ENCODE results near the gene SCGB1D2. TPM values are rescaled to one million over a fixed set of nuclear protein-coding genes. Genes with fewer than 3 reads are reported as not detected.

SCGB1D2 gene
- total and polyA plus RNA-seq, 2 of the 4 experiments (the other 2 are of a cell fraction) = not detected

DNA sequence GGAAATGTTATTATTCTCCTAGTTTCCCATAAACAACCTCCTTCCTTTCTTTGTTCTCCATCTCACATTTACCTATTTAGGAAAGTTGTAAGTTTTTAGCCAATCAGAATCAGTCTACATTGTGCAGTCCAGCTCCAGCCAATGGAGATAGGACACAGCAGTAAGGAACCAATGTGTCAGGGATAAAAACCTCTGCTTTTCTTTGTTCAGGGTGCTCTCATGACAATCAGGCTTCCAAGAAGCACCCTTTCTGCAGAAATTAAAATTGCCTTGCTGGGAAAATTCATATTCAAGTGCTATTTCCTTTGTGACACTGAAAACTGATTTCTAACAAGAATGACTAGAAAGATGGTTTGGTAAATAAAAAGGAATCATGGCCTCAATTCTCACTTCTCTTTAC lies 18.9 kb upstream of the SCGB1D2 start:
- CTCF ChIA-PET = no interaction called here

More for the DNA sequence above, 18.9 kb upstream of the SCGB1D2 start:
- no peak overlapping the region for H3K4me2 ChIP-seq (ENCODE audit: low read depth, low read length)
- H2AFZ ChIP-seq (replicated peaks; ENCODE audit: low read length, poor library complexity) = no peak overlapping the region
- no peak overlapping the region for H4K5ac ChIP-seq (ENCODE audit: low read depth, low read length)
- no TSS peak for BruUV-seq (replicated peaks)
- H3K23ac ChIP-seq (ENCODE audit: low read depth, low read length) = no peak overlapping the region
- no peak overlapping the region for H2BK20ac ChIP-seq (ENCODE audit: low read depth, low read length)
- ATAC-seq (ENCODE audit: low read depth) (no peak), DNase-seq (no peak)
- H3K9me3 ChIP-seq (ENCODE audit: control insufficient read depth, insufficient read depth, low read length) = peaks cover 11% of the 10 kb centered on the region
- H3K9me1 ChIP-seq (ENCODE audit: insufficient read depth, low read length) = no peaks in the 10 kb centered on the region
- no peak overlapping the region for H4K91ac ChIP-seq (ENCODE audit: insufficient read depth, low read depth, low read length)
- no peak overlapping the region for H2BK120ac ChIP-seq (ENCODE audit: low read depth, low read length)
- H3K9ac ChIP-seq (ENCODE audit: low read depth, low read length) = no peak overlapping the region
- dilution Hi-C loops (cut with HindIII; ENCODE audit: low sequenced_read_pairs, unreplicated experiment) (no loop called here), in situ Hi-C loops (cut with MboI; ENCODE audit: low sequenced_read_pairs) (loop anchor here (10.0 kb wide), 1 partner anchor 58 kb away; no protein-coding TSS in a partner anchor), intact Hi-C loops (cut with micrococcal nuclease) (no loop called here)
- no peak overlapping the region for H2AK9ac ChIP-seq (replicated peaks; ENCODE audit: low read depth, low read length, poor library complexity)
- no peak overlapping the region for H3K14ac ChIP-seq (replicated peaks; ENCODE audit: low read depth, low read length)
- H2BK5ac ChIP-seq (ENCODE audit: low read depth, low read length, poor library complexity, severe bottlenecking) = no peak overlapping the region
- H3K18ac ChIP-seq (ENCODE audit: low read depth, low read length) = no peak overlapping the region
- H3K79me1 ChIP-seq (ENCODE audit: low read depth in 1 of 2, low read length in 2 of 2) = no peaks in the 10 kb centered on the region
- no peak for TF ChIP-seq CEBPB (IDR thresholded peaks at IDR 0.05; ENCODE audit: low read depth, low read length)
- no peak for TF ChIP-seq RAD21 (IDR thresholded peaks at IDR 0.05; ENCODE audit: low read length)
- no peak for TF ChIP-seq MXI1 (IDR thresholded peaks at IDR 0.05; ENCODE audit: borderline replicate concordance, low read depth, low read length)
- no peak for TF ChIP-seq FOS (IDR thresholded peaks at IDR 0.05; ENCODE audit: low read depth, low read length)
- no peak for TF ChIP-seq SMC3 (IDR thresholded peaks at IDR 0.05; ENCODE audit: low read depth, low read length)
- TF ChIP-seq, protein P1, sequence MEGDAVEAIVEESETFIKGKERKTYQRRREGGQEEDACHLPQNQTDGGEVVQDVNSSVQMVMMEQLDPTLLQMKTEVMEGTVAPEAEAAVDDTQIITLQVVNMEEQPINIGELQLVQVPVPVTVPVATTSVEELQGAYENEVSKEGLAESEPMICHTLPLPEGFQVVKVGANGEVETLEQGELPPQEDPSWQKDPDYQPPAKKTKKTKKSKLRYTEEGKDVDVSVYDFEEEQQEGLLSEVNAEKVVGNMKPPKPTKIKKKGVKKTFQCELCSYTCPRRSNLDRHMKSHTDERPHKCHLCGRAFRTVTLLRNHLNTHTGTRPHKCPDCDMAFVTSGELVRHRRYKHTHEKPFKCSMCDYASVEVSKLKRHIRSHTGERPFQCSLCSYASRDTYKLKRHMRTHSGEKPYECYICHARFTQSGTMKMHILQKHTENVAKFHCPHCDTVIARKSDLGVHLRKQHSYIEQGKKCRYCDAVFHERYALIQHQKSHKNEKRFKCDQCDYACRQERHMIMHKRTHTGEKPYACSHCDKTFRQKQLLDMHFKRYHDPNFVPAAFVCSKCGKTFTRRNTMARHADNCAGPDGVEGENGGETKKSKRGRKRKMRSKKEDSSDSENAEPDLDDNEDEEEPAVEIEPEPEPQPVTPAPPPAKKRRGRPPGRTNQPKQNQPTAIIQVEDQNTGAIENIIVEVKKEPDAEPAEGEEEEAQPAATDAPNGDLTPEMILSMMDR (conservative IDR thresholded peaks at IDR 0.05; ENCODE audit: low read depth, low read length) = no peak
- TF ChIP-seq MAZ (IDR thresholded peaks at IDR 0.05; ENCODE audit: borderline replicate concordance, low read depth, low read length) = no peak
- no peak for TF ChIP-seq POLR2A (IDR thresholded peaks at IDR 0.05; ENCODE audit: low read depth, low read length)
- no peak for TF ChIP-seq RFX5 (IDR thresholded peaks at IDR 0.05; ENCODE audit: low read depth, low read length)
- H4K20me1 ChIP-seq (ENCODE audit: insufficient read depth, low read length) = no peaks in the 10 kb centered on the region
- no peak overlapping the region for H3K4me3 ChIP-seq (ENCODE audit: insufficient read depth, low read depth, low read length)
- H3K27ac ChIP-seq (ENCODE audit: insufficient read depth, low read length) = no peak overlapping the region
- H3K56ac ChIP-seq (ENCODE audit: extremely low read depth, insufficient read depth, low read length) = no peak overlapping the region
- H4K8ac ChIP-seq (ENCODE audit: low read depth in 2 of 2, low read length in 2 of 2) = no peak overlapping the region
- H3K4ac ChIP-seq (ENCODE audit: low read depth, low read length) = no peak overlapping the region
- H3K27me3 ChIP-seq (ENCODE audit: control insufficient read depth, insufficient read depth, low read length) = no peaks in the 10 kb centered on the region
- H2AK5ac ChIP-seq (ENCODE audit: low read depth, low read length) = no peak overlapping the region
- H3K36me3 ChIP-seq (ENCODE audit: control insufficient read depth, insufficient read depth, low read length) = no peaks in the 10 kb centered on the region
- no peaks in the 10 kb centered on the region for H3K4me1 ChIP-seq (ENCODE audit: control insufficient read depth, insufficient read depth, low read length)
- H2BK15ac ChIP-seq (ENCODE audit: low read depth, low read length) = no peak overlapping the region
- POLR2A ChIA-PET (ENCODE audit: unreplicated experiment) = no interaction called here

Measured in IMR-90 (cell line).